ENCODE measurements around the gene PDZD7. TPM values are rescaled to one million over a fixed set of nuclear protein-coding genes. Genes with fewer than 3 reads are reported as not detected.
"Not testable (repeated sequence)": the region's sequence is repeated elsewhere in the genome, so short reads cannot be mapped to it uniquely, and the experiment has no call there.

The PDZD7 gene
- total RNA-seq, 2 experiments from 2014 or later = 0.14 to 0.66 TPM

- Mint-ChIP-seq H3K9me3 (no peaks in the 10 kb centered on the region), H3K4me1 (peaks cover 23% of the 10 kb centered on the region), H3K36me3 (peaks cover 4% of the 10 kb centered on the region), H3K27me3 (no peaks in the 10 kb centered on the region), H3K4me3 (no peak overlapping the region), H3K27ac (no peak overlapping the region)
- no peak for DNase-seq
Observed at GRCh38 chr10:101035916-101036702, 5.2 kb upstream of the PDZD7 start.

DNA sequence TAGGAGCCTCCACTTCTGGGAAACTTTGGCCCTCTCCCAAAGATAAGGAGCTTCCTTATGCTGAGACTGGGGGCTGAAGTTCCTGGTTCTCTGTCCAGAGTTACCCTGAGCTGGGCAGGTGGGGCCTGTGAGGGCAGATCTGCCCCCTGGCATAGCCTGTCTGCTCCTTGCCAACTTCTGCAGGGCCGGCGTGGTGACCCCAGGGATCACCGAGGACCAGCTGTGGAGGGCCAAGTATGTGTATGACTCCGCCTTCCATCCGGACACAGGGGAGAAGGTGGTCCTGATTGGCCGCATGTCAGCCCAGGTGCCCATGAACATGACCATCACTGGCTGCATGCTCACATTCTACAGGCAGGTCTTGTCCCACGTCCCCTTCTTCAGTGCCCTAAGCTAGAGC, 4.4 kb upstream of the PDZD7 start:
- H3K4me3 Mint-ChIP-seq = no peak overlapping the region
- no peaks in the 10 kb centered on the region for H3K27me3 Mint-ChIP-seq
- H3K27ac Mint-ChIP-seq = no peak overlapping the region
- H3K36me3 Mint-ChIP-seq = peaks cover 4% of the 10 kb centered on the region
- H3K4me1 Mint-ChIP-seq = peaks cover 24% of the 10 kb centered on the region
- H3K9me3 Mint-ChIP-seq = no peaks in the 10 kb centered on the region
- DNase-seq = no peak

DNA sequence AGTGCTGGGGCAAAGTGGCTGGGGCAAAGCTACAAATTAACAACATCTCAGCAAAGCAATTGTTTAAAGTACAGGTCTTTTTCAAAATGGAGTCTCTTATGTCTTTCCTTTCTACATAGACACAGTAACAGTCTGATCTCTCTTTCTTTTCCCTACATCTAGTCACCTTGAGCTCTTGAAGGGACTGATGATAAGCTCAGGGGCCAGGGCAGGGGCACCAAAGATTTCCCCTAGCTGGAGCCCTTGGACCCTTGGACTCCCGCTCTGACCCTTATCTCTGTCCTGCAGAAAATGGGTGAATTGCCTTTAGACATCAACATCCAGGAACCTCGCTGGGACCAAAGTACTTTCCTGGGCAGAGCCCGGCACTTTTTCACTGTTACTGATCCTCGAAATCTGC, 3.5 kb upstream of the PDZD7 start:
- not testable (repeated sequence) for H3K36me3 Mint-ChIP-seq, H3K27me3 Mint-ChIP-seq, H3K27ac Mint-ChIP-seq, H3K4me3 Mint-ChIP-seq, H3K9me3 Mint-ChIP-seq, DNase-seq
- H3K4me1 Mint-ChIP-seq = peaks cover 24% of the 10 kb centered on the region

GRCh38 chr10:101033276-101033675, 2.3 kb upstream of the PDZD7 start:
- H3K4me1 Mint-ChIP-seq = peaks cover 24% of the 10 kb centered on the region
- no peak for DNase-seq
- H3K36me3 Mint-ChIP-seq = peaks cover 4% of the 10 kb centered on the region
- no peaks in the 10 kb centered on the region for H3K9me3 Mint-ChIP-seq
- H3K27me3 Mint-ChIP-seq = no peaks in the 10 kb centered on the region
- peak overlapping the region; percentile 40 for H3K4me3 Mint-ChIP-seq
- H3K27ac Mint-ChIP-seq = no peak overlapping the region

DNA sequence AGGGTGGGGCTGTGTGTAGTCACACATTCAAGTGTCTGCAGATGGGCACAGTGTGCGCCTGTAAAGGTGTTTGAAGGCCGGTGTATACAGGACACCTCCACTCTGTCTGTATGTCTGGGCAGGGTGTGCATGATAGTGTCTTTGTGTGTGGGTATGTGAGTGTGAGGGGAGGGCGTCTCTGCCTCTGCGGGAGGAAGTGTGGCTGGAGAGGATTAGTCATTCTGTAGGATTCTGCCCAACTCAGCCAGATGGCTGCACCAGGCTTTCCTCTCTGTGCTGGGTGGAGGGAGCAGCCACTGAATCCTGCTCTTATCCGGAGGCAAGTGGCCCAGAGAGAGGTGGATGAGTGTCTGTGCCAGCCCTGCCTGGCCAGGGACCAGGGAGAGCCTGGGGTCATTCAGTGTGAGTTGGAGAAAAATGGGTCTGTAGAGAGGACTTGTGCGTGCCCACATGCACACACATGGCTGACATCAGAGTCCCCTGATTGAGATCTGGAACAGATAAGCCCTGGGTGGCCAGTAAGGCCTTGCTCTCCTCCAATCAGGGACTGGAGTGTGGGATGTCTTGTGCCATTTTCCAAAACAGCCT, 1.8 kb upstream of the PDZD7 start:
- Mint-ChIP-seq H3K36me3 (no peaks in the 10 kb centered on the region), H3K9me3 (no peaks in the 10 kb centered on the region), H3K27me3 (no peaks in the 10 kb centered on the region), H3K4me1 (peaks cover 24% of the 10 kb centered on the region), H3K4me3 (peak overlapping the region; percentile 74), H3K27ac (peak overlapping the region; percentile 80)
- peak; percentile 73 for DNase-seq

- H3K27me3 Mint-ChIP-seq = no peaks in the 10 kb centered on the region
- H3K36me3 Mint-ChIP-seq = no peaks in the 10 kb centered on the region
- no peaks in the 10 kb centered on the region for H3K9me3 Mint-ChIP-seq
- peak overlapping the region; percentile 74 for H3K4me3 Mint-ChIP-seq
- H3K27ac Mint-ChIP-seq = peak overlapping the region; percentile 84
- peak; percentile 76 for DNase-seq
- peaks cover 24% of the 10 kb centered on the region for H3K4me1 Mint-ChIP-seq
Observed at GRCh38 chr10:101031796-101032636, 1.1 kb upstream of the PDZD7 start.

DNA sequence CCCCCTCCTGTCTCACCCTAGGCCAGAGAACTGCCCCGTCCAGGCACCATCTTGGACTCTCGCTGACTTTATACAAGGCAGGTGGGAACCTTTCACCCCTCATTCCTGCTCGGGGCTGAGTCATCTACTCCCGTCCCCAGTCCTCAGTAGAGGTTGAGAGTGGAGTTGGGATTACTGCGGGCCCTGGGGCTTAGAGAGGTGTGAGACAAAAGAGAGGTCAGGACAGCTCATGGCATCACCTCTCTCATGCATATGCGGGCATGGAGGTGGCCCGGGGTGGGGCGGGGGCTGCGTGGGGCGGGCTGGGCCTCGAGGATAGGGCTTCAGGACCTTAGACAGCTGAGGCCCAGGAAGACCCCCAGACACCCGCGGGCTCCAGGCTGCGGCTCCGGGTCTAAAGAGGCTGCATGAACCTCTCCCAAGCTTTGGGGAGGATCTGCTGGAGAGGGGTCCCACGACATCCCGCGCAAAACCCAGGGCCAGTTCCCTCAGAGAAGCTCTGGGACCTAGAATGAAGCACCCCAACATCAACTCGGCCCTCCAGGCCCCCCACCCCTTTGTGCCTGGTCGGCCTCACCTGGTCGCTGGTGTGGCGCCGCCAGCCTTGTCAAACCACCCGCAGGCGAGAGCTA, 317 bp downstream of the PDZD7 start:
- Mint-ChIP-seq H3K27ac (no peak overlapping the region), H3K27me3 (no peaks in the 10 kb centered on the region), H3K4me3 (peak overlapping the region; percentile 74), H3K9me3 (no peaks in the 10 kb centered on the region), H3K36me3 (no peaks in the 10 kb centered on the region), H3K4me1 (peaks cover 24% of the 10 kb centered on the region)
- DNase-seq = no peak

DNA sequence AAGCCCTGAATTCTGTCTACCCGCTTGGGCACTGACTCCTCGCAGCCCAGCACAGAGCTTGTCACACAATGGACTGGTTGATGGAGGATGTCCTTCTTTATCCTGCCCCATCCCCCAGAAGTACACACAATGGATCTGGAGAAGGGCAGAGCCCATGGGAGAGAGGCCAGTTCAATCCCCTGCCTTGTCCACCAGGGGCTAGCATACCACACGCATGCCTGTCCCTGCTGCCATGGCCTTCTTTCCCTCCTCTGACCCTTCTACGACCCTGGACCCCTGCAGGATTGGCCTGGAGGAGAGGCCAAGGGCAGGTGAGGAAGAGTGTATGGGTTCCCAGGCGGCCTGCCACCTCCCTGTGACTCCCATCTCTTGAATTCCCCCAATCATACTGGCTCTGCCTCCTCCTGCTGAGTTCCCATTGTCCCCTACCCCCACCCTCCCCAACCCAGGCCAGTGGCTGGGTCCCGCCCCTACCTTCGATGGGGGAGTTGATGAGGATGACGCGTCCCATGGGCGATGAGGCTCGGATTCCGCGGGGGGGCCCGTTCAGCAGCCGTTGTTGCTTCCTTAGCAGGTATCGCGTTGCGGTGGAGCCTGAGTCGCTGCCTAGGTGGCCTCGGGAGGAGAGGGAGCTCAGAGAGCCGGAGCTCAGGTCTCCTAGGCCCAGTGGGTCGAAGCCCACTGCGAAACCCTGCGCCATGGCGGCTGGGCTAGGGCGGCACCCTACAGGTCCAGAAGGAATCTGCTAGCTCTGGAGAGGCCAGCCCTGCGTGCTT, 1.2 kb downstream of the PDZD7 start:
- peaks cover 24% of the 10 kb centered on the region for H3K4me1 Mint-ChIP-seq
- H3K9me3 Mint-ChIP-seq = no peaks in the 10 kb centered on the region
- no peak overlapping the region for H3K27ac Mint-ChIP-seq
- DNase-seq = no peak
- H3K36me3 Mint-ChIP-seq = no peaks in the 10 kb centered on the region
- H3K4me3 Mint-ChIP-seq = no peak overlapping the region
- H3K27me3 Mint-ChIP-seq = no peaks in the 10 kb centered on the region

DNA sequence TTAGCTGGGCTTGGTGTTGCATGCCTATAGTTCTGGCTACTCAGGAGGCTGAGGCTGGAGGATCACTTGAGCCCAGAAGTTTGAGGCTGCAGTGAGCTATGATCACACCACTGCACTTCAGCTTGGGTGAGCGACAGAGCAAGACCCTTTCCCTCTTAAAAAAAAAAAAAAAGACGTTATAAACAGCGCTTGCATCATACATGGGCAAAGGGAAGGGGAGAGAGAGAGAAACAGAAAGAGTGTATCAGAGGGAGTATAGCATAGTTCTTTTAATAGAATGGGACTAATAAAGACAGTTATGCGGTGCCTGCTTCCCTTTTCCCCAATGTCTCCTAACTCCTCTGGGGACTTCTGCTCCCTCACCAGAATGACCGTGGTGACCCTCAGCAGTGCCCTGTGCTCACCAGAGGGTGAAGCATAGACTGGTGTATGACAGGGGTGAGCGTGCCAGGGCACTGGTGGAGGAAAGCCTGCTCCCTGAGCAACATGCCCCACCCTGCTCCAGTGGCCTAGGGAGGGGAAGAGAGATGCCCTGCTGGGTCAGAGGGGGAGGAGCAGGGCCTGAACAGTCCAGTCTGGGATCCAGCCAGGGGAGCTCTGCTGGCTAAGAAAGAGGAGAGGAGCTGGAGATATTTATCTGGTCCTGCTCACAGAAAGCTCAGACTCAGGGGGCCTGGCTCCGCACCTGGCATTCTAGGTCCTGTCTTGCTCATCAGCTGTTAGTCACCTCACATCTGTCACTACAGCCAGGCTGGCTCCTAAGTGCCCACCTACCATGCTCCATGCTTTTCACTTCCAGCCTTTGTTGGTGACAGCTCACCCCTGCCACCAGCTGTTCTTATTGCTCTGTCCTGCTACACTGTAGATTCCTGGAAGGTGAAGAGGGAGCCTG, 2.2 kb downstream of the PDZD7 start:
- DNase-seq = no peak
- Mint-ChIP-seq H3K4me3 (no peak overlapping the region), H3K27me3 (no peaks in the 10 kb centered on the region), H3K9me3 (no peaks in the 10 kb centered on the region), H3K36me3 (no peaks in the 10 kb centered on the region), H3K4me1 (peaks cover 22% of the 10 kb centered on the region), H3K27ac (no peak overlapping the region)

- Mint-ChIP-seq H3K9me3 (no peaks in the 10 kb centered on the region), H3K4me1 (peaks cover 9% of the 10 kb centered on the region), H3K27ac (no peak overlapping the region), H3K27me3 (peaks cover under 1% of the 10 kb centered on the region), H3K4me3 (no peak overlapping the region), H3K36me3 (no peaks in the 10 kb centered on the region)
- DNase-seq = no peak
Observed at GRCh38 chr10:101027106-101027720, 3.7 kb downstream of the PDZD7 start.

GRCh38 chr10:101022967-101023705, 7.8 kb downstream of the PDZD7 start:
- H3K27me3 Mint-ChIP-seq = peaks cover 31% of the 10 kb centered on the region
- H3K4me1 Mint-ChIP-seq = peaks cover 6% of the 10 kb centered on the region
- H3K9me3 Mint-ChIP-seq = no peaks in the 10 kb centered on the region
- H3K36me3 Mint-ChIP-seq = no peaks in the 10 kb centered on the region
- H3K27ac Mint-ChIP-seq = no peak overlapping the region
- no peak for DNase-seq
- H3K4me3 Mint-ChIP-seq = no peak overlapping the region

DNA sequence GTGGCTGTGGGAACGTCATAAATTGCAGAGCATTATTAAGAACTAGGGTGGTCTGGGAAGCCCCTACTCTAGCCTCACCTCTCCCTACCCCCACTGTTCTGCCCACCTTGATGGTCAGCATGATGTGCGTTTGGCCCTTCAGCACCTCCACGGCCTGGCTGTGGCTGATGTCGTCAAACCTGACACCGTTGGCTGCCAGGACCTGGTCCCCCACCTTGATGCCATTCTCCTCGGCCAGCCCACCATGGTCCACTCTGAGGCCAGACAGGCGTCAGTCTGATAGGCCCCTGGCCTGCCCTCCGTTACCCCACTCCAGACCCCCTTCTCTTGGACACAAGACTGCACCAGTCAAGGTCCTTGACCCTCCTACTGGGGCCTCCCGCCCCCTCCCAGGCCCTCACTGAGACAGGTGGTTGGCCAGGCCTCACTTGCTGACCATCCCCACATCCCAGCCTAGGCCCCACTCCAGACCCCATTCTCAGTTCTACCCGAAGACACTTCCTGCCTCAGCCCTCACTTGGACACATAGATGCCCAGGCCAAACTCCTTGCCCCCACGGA, 9.2 kb downstream of the PDZD7 start:
- Mint-ChIP-seq H3K27ac (no peak overlapping the region), H3K36me3 (no peaks in the 10 kb centered on the region), H3K9me3 (no peaks in the 10 kb centered on the region), H3K27me3 (peaks cover 43% of the 10 kb centered on the region), H3K4me3 (no peak overlapping the region), H3K4me1 (peaks cover 6% of the 10 kb centered on the region)
- no peak for DNase-seq

Data from activated naive CD8-positive, alpha-beta T cell treated with anti-CD3 and anti-CD28 coated beads for 36 hours (primary cell).